ENCODE results near the gene KPNA1. TPM values are rescaled to one million over a fixed set of nuclear protein-coding genes. Genes with fewer than 3 reads are reported as not detected.

KPNA1 gene
- total RNA-seq, 4 donors from 2014 or later = 8.6 to 108 (median 30.2) TPM

- WGBS, 2 donors (ENCODE audit: low coverage in 1 of 2) = 55 to 58% methylated on average over 5 of the region's 5 CpGs
- DNase-seq = no peak
- H3K36me3 ChIP-seq = peaks cover 0 to 31% (median 5%) of the 10 kb centered on the region in 4 donors
- peak overlapping the region; percentile 92 to 97 (median 92) for H3K27ac ChIP-seq
- H3K27me3 ChIP-seq = no peaks in the 10 kb centered on the region
- H3K9me3 ChIP-seq = no peaks in the 10 kb centered on the region
- peak overlapping the region; percentile 68 to 92 (median 76) for H3K4me3 ChIP-seq
- intact Hi-C loops (cut with DNase I; ENCODE audit: low total_unique reads) = loop anchor here (5.0 kb wide), 1 partner anchor 119 kb away; the partner anchor contains the start of gene PARP14
- peaks cover 8 to 45% (median 23%) of the 10 kb centered on the region in 4 donors for H3K4me1 ChIP-seq
- TF ChIP-seq POLR2A (IDR thresholded peaks at IDR 0.05) = no peak
- no peak for TF ChIP-seq EP300 (IDR thresholded peaks at IDR 0.05; ENCODE audit: low read depth)
- TF ChIP-seq POLR2AphosphoS5 (IDR thresholded peaks at IDR 0.05) = no peak
- no peak for TF ChIP-seq CTCF (IDR thresholded peaks at IDR 0.05)
- in situ Hi-C loops (cut with MboI; ENCODE audit: low pct_ligation_motif_present in 1 of 4, low pct_unique_long_range_greater_than_20kb in 1 of 4, low sequenced_read_pairs in 3 of 4) = no loop called here
Observed at GRCh38 chr3:122562923-122563716, 48.4 kb upstream of the KPNA1 start.

GRCh38 chr3:122560680-122561079 lies 45.9 kb upstream of the KPNA1 start:
- TF ChIP-seq EP300 (IDR thresholded peaks at IDR 0.05; ENCODE audit: low read depth) (no peak), POLR2AphosphoS5 (IDR thresholded peaks at IDR 0.05) (no peak), CTCF (IDR thresholded peaks at IDR 0.05) (peak; percentile 39 to 66 (median 49))
- H3K4me1 ChIP-seq = peaks cover 8 to 40% (median 22%) of the 10 kb centered on the region in 4 donors
- intact Hi-C loops (cut with DNase I; ENCODE audit: low total_unique reads) (loop anchor here (5.0 kb wide), 1 partner anchor 122 kb away; the partner anchor contains the start of gene PARP14), in situ Hi-C loops (cut with MboI; ENCODE audit: low pct_ligation_motif_present in 1 of 4, low pct_unique_long_range_greater_than_20kb in 1 of 4, low sequenced_read_pairs in 3 of 4) (no loop called here)
- H3K36me3 ChIP-seq = peaks cover 0 to 18% (median 9%) of the 10 kb centered on the region in 4 donors
- H3K27me3 ChIP-seq = no peaks in the 10 kb centered on the region
- WGBS, 2 donors (ENCODE audit: low coverage in 1 of 2) = 91 to 100% methylated on average over 1 of the region's 1 CpG
- no peak overlapping the region for H3K4me3 ChIP-seq
- no peaks in the 10 kb centered on the region for H3K9me3 ChIP-seq
- DNase-seq = peak; percentile 56
- H3K27ac ChIP-seq = no peak overlapping the region

GRCh38 chr3:122559906-122560305 lies 45.2 kb upstream of the KPNA1 start:
- Histone ChIP-seq H3K36me3 (peaks cover 0 to 24% (median 9%) of the 10 kb centered on the region in 4 donors), H3K4me1 (peaks cover 8 to 33% (median 16%) of the 10 kb centered on the region in 4 donors), H3K4me3 (no peak overlapping the region), H3K9me3 (no peaks in the 10 kb centered on the region), H3K27me3 (no peaks in the 10 kb centered on the region), H3K27ac (no peak overlapping the region)
- 86 to 92% methylated on average over 3 of the region's 3 CpGs for WGBS, 2 donors (ENCODE audit: low coverage in 1 of 2)
- TF ChIP-seq CTCF (IDR thresholded peaks at IDR 0.05) (no peak), EP300 (IDR thresholded peaks at IDR 0.05; ENCODE audit: low read depth) (no peak), POLR2A (IDR thresholded peaks at IDR 0.05) (no peak), POLR2AphosphoS5 (IDR thresholded peaks at IDR 0.05) (no peak)
- DNase-seq = no peak
- intact Hi-C loops (cut with DNase I; ENCODE audit: low total_unique reads) = loop anchor here (5.0 kb wide), 1 partner anchor 122 kb away; the partner anchor contains the start of gene PARP14
- in situ Hi-C loops (cut with MboI; ENCODE audit: low pct_ligation_motif_present in 1 of 4, low pct_unique_long_range_greater_than_20kb in 1 of 4, low sequenced_read_pairs in 3 of 4) = loop anchor here (5.0 to 10.0 kb wide), 2 partner anchors 115 to 117 kb away; no protein-coding TSS in a partner anchor

GRCh38 chr3:122558605-122559004 lies 43.9 kb upstream of the KPNA1 start:
- in situ Hi-C loops (cut with MboI; ENCODE audit: low pct_ligation_motif_present in 1 of 4, low pct_unique_long_range_greater_than_20kb in 1 of 4, low sequenced_read_pairs in 3 of 4) = loop anchor here (5.0 to 10.0 kb wide), 2 partner anchors 116 to 119 kb away; no protein-coding TSS in a partner anchor

More at GRCh38 chr3:122558605-122559004, 43.9 kb upstream of the KPNA1 start:
- DNase-seq = no peak
- intact Hi-C loops (cut with DNase I; ENCODE audit: low total_unique reads) = no loop called here
- no peak overlapping the region for H3K4me3 ChIP-seq
- 92 to 100% methylated on average over 3 to 6 of the region's 6 CpGs for WGBS, 2 donors (ENCODE audit: low coverage in 1 of 2)
- TF ChIP-seq EP300 (IDR thresholded peaks at IDR 0.05; ENCODE audit: low read depth) (no peak), POLR2A (IDR thresholded peaks at IDR 0.05) (no peak), CTCF (IDR thresholded peaks at IDR 0.05) (no peak), POLR2AphosphoS5 (IDR thresholded peaks at IDR 0.05) (no peak)
- peaks cover 0 to 28% (median 9%) of the 10 kb centered on the region in 4 donors for H3K36me3 ChIP-seq
- no peaks in the 10 kb centered on the region for H3K9me3 ChIP-seq
- H3K27ac ChIP-seq = no peak overlapping the region
- peaks cover 7 to 29% (median 13%) of the 10 kb centered on the region in 4 donors for H3K4me1 ChIP-seq
- no peaks in the 10 kb centered on the region for H3K27me3 ChIP-seq

Measured in transverse colon (tissue), 4 donors.